GM21576 (cell line): ENCODE results near the gene DCAF8.
"Not testable (repeated sequence)": the region's sequence is repeated elsewhere in the genome, so short reads cannot be mapped to it uniquely, and the experiment has no call there.

Source experiments
- ATAC-seq: cut with Tn5 transposase; IDR thresholded peaks from one replicate; pipeline ENCODE4 v1.9.1; 2021; ENCODE audit warnings: mild to moderate bottlenecking, moderate library complexity; ENCODE audit not compliant: unreplicated experiment

DCAF8 gene

DNA sequence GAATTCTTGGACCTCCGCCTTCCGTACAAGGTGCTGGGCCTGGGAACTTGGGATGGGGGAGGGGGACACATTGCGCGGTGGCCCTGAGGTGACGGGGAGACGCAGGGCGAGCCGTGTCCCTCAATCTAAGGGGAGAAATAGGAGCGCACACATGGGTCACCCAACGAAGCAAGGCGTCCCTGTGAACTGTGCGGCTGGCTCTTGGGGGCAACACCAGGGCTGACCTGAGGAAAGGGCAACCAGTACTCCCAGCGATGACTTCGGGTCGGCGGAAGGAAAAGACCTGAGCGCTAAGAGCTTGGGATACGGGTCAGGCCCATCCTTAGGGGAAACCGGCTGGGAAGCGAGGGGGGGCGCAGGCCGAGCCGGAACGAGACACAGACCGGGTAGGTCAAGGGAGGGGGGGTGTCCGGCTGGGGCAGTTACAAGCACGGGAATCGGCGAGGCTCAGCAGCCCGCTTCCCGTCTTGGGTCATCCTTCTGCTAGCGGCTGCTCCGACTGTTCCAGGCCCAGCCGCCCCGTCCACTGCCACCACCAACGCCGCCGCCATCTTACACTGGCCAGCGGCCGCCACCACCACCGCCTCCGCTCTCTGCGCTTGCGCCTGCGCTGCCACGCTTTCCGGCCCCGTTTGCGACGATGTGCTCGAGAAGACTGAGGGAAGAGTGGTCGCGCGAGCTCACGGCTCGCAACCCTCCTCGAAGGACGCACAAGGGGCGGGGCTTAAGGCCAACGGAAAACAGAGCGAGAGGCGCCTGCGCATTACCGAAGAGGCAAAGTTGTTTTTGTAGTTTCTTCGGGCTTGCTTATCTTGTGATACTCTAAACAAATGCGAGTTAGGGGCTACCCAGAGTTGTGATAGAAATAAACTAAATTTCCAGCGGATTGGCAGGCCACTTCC lies at the start of gene DCAF8:
Gene DCAF8, minus strand, starts transcription at position 657 of the 902 bp plus-strand sequence. CDS start 18,541 bp downstream, outside the sequence.
- peak; percentile 70 for ATAC-seq

DNA sequence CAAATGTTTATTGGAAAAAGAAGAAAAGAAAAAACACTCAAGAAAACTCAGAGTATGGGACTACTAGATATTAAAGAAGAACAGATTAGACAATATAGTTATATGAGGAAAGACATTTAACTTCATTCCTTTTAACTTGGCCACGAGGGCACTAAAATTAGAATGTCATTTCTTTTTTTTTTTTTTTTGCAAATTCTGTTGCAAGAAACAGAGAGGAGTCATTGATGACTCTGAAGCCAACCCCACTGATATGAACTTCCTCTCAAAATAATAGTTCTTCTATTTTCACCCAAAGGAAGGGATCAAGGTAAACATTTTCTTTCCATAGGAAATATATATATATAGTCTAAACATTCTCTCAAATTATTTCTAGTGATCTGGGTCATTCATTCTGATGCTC lies 47.2 kb upstream of the DCAF8 start:
- ATAC-seq, result no peak

DNA sequence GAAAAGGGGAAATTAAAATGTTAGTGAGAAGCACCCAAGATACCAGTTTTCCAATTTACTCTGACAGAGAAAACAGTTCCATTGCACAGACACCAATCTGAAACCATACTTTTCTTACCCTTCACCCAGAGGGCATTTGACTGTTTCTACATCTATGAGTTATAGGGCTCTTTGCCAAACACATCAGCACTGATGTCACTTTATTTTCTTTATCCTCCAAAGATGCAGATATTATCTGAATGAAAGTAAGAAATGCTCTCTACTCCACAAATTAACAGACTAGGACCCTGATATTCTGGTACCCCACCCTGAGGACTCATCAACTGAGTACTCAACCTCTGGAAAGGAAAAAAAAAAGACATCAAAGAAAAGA lies 46.8 kb upstream of the DCAF8 start:
- ATAC-seq, result no peak

DNA sequence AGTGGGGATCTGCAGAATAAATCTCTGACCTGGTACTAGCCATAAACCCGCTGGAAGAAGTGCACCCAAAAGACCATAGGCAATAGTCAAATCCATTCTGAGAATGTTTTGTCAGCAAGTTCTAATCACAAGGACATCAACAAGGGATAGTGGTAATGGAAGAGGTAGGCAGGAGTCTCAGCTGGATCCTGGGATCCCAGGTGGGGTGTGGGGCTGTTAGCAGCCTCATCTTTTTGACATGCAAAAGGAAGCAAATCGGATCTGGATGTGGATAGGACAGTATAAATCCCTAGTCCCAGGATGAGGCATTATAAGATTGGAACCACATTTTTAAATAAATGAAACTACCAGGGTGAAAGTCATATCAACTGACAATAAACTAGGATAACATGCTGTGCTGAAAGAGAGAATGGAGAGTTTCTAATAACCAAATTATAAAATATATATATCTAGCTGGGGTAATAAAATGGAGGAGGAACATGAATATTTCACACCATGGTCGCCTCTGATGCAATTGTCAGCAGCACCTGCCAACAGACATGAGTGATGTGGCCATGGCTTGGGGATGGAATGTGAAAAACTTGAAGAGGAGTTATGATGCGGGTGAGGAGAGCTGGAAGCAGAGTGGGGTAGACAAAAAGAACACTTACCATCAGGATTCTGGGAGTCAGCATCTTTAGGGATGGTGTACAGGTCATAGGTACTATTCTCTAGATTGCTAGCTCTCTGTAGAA lies 46.3 kb upstream of the DCAF8 start:
- ATAC-seq, result no peak

DNA sequence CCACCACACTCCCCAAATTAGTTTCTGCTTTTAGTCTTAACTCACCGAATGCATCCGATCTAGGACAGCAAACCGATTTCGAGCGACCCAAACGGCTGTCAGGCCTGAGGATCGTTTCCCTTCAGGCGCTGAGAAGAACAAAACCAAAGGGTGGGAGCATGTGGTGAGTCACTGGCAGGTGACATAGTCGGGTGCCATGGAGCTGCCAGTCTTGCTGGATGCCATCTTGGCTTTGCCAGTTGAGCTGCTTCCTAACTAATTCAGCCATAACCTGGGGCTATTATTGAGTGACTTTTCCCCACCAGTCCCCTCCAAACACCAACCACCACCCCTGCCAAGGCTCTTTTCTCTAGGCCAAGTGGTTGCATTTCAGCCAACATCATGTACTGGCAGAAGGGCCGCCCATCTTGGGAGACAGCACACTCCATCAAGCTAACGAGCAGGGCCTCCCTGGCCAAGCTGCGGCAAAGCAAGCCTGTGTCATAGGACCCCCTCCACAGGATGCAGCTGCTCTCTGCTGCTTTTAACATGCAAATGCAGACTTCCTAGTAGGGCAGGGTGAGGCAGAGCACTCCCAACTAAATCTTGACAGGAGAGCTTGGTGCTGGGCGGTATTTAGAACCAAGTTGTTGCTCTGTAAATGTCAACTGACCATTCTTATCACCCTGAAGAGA lies 44.9 kb upstream of the DCAF8 start:
- ATAC-seq, result no peak

DNA sequence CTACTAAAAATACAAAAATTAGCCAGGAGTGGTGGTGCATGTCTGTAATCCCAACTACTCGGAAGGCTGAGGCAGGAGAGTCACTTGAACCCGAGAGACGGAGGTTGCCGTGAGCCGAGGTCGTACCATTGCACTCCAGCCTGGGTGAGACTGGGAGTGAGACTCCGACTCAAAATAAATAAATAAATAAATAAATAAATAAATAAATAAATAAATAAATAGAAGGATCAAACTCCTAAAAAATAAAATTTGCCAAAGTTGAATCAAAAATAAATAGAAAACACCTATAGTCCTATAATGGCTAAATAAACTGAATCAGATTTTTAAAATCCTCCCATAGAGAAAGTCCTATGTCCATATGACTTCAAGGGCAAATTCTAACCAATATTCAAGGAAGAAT lies 37.8 kb upstream of the DCAF8 start:
- ATAC-seq, result no peak

DNA sequence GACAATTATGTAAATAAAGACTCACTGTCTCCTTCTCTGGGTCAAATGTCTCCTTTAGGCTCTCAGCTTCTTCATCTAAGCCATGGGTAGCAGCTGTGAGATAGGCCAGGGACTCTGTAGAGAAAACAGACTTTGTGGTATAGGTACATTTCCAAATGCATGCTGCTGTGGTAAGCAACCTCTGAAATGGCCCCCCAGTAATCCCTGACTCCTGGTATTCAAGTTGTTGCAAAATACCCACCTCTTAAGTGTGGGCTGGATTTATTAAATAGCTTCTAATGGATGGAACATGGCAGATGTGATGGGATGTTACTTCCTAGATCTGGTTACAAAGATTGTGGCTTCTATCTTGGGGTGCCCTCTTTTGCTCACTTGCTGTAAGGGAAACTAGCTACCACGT lies 33.7 kb upstream of the DCAF8 start:
- no peak for ATAC-seq

DNA sequence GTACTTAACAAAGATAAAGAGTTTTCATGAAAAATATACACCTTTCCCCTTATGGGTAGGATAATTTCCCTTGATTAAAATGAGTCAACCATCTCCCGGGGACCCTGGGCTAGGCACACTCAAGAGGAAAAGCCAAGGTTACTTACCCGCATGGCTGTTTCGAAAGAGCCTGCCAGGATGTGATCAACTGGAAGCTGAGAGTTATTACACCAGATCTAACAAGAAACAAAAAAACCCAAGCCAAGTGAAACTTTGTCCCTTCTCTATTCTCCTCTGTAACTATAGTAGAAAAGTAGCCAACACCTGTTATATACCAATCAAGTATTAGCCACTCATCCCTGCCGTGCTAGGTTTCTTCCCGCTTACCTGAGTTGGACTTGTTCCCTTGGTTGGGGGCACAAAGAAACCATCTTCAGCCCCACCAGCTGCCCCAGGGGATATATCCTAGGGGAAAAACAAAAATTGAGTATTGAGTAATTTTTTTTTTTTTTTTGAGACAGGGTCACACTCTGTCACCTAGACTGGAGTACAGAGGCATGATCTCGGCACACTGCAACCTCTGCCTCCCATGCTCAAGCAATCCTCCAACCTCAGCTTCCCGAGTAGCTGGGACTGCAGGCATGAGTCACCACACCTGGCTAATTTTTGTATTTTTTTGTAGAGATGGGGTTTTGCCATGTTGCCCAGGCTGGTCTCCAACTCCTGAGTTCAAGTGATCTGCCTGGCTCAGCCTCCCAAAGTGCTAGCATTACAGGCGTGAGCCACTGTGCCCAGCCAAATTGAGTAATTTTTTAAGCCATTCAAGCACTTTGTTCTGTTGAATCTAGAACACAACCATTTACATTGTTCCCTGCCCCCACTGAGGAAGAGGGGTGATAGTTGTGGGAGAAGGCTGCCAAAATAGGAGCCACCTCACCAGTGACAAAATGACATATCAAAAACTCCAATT lies 30.9 kb upstream of the DCAF8 start:
- no peak for ATAC-seq

DNA sequence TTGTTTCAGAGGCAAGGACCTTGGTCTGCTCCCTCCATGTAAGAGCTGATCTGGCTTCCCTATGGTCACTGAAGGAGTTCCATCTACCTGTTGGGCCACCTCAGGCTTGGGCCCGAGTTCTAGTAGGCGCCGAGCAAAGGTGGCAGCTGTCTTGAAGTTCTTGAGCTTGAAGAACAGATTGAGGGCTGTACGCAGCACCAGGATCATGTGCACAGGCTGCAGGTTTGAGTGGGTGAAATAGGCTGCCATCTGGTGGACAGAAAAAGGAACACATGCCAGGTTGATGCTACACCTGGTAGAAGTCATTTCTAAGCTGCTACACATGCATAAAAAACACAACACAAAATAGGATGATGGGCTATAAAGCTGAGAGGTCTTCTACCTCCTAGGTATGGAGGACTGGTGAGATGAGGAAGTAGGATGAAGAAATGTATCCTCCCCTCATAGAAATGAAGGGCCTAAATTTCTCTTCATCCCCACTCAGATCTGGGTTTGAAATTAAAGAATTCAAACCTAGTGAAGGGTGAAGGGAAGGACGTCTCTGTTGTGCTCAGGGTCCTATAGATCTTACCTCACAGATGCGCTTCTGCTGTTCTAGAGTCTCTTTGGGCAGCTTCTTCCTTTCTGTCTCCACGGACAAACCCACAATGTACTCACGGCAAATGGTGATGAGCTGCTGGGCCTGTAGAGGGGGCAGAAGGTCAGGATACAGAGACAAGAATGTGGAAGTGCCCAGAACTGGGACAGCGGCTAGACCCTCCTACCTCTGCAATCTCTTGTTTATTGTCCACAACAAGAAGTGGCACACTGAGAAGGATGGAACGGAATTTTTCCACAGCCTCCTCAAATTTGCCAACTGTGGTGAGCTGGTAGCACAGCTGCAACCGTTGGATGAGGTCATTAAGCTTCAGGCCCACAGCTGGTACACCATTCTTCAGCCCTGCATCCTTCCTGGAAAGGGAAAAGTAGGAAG lies 29.2 kb upstream of the DCAF8 start:
- ATAC-seq, result no peak

DNA sequence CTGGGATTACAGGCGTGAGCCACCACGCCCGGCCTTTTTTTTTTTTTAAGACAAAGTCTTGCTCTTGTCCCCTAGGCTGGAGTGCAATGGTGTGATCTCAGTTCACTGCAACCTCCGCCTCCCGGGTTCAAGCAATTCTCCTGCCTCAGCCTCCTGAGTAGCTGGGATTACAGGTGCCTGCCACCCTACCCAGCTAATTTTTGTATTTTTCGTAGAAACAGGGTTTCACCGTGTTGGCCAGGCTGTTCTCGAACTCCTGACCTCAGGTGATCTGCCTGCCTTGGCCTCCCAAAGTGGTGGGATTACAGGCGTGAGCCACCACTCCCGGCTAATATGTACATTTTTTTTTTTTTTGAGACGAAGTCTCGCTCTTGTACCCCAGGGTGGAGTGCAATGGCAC lies 25.4 kb upstream of the DCAF8 start:
- ATAC-seq, result not testable (repeated sequence)

DNA sequence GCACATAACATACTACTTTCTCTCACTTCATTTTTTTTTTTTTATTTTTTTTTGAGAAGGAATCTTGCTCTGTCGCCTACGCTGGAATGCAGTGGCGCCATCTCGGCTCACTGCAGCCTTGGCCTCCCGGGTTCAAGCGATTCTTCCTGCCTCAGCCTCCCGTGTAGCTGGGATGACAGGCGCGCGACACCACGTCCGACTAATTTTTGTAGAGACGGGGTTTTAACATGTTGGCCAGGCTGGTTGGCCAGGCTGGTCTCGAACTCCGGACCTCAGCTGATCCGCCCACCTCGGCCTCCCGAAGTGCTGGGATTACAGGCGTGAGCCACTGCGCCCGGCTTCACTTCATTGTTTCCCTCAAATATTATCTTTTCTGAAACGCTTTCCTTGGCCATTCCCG lies 23.2 kb upstream of the DCAF8 start:
- no peak for ATAC-seq

DNA sequence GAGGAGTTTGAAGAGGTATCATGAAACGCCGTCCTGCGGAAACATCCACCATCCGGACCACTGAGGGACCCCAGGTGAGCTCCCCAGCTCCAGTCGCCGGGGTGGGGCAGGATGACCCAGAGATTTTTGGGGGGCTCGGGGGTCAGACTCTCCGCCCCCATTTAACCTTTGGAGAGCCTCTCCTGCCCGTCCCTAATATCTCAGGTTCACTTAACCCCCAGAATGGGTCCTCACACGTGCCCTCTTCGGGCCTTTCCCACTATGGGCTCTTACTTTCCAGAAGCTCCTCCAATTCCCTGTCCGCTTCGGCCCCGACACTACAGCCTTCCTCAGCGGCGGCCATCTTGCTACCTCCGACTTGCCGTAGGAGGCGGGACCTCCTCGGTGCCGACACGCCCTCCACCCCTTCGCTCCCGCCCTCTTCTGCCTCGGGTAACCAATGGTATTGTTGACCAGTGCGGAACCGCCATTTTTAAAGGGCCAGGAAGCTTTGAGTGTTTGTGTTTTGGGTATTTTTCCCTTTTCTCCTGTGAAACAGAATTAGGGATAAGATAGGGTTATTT lies 22.5 kb upstream of the DCAF8 start, which contains the start of gene PEX19:
Gene PEX19, minus strand, starts transcription at position 352 of the 563 bp plus-strand sequence. Its CDS starts 9 bp downstream, at position 343.
- peak; percentile 97 for ATAC-seq

DNA sequence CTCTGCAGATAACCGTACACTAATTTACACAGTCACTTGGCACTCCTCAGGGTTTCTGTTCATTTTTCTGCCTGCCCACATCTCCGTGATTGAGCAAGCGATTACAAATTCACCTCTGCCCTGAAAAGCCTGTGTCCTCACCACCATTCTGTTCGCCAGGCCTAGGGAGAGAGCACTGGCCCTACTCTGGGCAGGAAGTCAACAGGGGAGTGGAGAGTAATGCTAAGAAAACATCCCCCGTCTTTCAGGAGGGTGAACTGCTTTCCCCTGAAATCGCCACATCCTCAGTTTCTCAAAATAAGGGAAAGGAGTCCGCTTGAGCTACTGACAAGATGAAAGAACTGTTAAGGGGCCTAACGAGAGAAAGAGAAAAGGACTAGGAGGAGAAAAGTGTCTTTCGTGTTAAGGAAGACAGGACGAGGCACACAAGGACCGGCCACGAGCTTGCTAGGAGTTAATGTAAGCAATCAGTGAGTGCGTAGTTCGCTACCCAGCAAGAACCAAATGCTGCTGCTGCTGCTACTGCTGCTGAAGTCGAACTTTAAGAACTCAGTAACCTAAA lies 22.0 kb upstream of the DCAF8 start:
- ATAC-seq, result no peak

DNA sequence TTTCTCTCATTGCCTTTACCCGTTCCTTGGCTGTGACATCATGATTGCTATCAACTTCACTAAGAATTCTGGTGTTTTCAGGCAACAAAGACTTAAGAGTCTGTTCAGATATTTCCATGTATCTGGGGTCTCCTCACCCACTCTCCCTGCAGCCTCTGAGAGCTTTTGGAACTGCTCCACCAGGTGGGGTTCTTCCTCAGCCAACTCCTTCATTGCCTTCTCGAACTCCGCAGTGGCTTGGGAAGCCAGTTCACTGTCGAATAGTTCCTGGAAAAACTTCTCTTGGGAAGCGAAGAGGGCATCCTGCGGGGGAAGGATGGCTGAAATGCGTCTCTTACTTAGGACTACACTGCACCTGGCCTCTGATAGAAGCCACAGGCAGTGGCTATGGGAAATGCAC lies 20.5 kb upstream of the DCAF8 start:
- ATAC-seq, result no peak

DNA sequence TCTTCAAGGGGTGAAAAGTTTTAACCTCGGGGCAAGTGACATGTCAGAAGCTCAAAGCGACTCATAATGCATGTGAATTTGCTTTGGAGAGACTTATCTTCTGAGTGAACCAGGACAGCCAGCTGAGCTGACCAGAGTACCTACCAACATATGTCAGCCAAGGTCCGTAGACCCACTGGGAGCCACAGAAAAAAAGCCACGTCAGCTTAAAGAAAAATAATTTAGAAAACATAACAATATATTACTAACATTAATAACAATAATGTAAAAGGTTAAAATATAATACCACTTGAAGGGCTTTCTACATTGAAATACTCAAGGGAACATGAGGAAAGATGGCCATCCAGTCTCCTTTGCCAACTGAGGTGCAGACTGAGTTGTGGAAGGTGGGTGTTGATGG lies 15.6 kb upstream of the DCAF8 start:
- no peak for ATAC-seq

DNA sequence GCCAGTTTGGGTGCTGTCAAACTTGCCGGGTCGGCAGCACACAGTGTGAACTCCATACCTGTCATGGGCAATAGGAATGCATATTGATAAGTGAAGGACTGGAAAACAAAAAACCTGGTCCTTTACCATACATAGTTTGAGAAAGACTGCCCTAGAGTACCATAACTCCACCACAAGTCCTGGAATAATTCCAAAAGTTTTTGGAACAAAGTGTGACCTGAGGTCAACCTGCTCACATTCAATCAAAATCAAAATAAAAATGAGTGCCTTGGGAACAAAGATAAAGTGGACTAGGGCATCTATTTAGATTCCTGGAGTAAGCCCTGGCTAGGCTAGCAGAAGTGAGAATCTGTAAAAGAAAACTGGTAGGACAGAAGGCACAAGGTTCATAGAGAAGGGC lies 15.0 kb upstream of the DCAF8 start:
- ATAC-seq, result no peak

DNA sequence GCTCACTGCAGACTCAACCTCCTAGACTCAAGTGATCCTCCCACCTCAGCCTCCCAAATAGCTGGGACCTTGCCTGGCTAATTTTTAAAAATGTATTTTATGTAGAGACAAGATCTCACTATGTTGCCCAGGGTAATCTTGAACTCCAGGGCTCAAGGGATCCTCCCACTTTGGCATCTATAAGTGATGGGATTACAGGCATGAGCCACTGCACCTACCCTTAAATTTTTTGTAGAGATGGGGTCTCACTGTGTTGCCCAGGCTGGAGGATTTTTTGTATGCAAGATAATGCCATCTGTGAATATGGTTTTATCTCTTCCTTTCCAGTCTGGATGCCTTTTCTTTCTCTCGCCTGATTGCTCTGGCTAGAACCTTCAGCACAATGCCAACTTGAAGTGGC lies 8.7 kb upstream of the DCAF8 start:
- ATAC-seq, result no peak

DNA sequence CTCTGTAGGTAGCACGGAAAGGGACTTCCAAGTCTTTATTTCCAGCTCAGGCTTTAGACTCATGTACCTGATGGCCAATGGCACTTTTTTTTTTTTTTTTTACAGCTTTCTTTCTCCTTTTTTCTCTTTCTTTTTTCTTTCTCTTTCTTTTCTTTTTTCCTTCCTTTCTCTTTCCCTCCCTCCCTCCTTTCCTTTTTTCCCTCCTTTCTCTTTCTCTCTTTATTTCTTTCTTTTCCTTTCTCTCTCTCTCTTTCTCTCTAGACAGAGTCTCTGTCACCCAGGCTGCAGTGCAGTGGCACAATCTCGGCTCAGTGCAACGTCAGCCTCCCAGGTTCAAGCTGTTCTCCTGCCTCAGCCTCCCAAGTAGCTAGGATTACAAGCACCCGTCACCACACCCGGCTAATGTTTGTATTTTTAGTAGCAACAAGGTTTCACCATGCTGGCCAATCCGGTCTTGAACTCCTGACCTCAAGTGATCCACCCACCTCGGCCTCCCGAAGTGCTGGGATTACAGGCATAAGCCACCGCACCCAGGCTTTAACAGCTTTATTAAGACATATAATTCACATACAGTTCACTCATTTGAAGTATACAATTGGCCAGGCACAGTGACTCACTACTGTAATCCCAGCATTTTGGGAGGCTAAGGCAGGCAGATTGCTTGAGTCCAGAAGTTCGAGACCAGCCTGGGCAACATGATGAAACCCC lies 5.1 kb upstream of the DCAF8 start:
- ATAC-seq, result no peak
